CD14-positive monocyte (primary cell): ENCODE data around the gene HLA-F. TPM values are rescaled to one million over a fixed set of nuclear protein-coding genes. Genes with fewer than 3 reads are reported as not detected.

ENCODE experiments used
- DNase-seq, 3 donors: peaks; one replicate each; pipeline ENCODE4 v3.0.0-alpha.2; 2011 to 2022
- H2AFZ ChIP-seq: 2 replicates; pipeline ENCODE4 v1.6.0; 2012; ENCODE audit warnings: mild to moderate bottlenecking, low read depth, low read length, inconsistent platforms; ENCODE audit not compliant: insufficient read depth, poor library complexity, severe bottlenecking
- H3K27ac ChIP-seq, 2 donors: 1 replicate in 1 of 2; 2 replicates in 1 of 2; pipeline ENCODE4 v1.5.1; 2012 to 2013; ENCODE audit warnings: low read length in 2 of 2, control low read depth in 1 of 2, inconsistent platforms in 1 of 2, low read depth in 1 of 2, mild to moderate bottlenecking in 1 of 2
- H3K27me3 ChIP-seq, 2 donors: one replicate each; pipeline versions ENCODE4 v1.6.0 to v1.6.1; 2011 to 2013; ENCODE audit warnings: low read length in 2 of 2; ENCODE audit not compliant: control insufficient read depth in 2 of 2, insufficient read depth in 2 of 2
- H3K36me3 ChIP-seq, 2 donors: replicated peaks in 1 of 2; 1 replicate in 1 of 2; 2 replicates in 1 of 2; pipeline versions ENCODE4 v1.5.1 to v1.6.1; 2012 to 2013; ENCODE audit warnings: low read length in 2 of 2, control low read depth in 1 of 2, inconsistent platforms in 1 of 2, mild to moderate bottlenecking in 1 of 2; ENCODE audit not compliant: insufficient read depth in 2 of 2, control insufficient read depth in 1 of 2
- H3K4me1 ChIP-seq, 2 donors: 1 replicate in 1 of 2; 2 replicates in 1 of 2; pipeline versions ENCODE4 v1.5.1 to v1.6.1; 2012 to 2013; ENCODE audit warnings: low read length in 2 of 2, control low read depth in 1 of 2, inconsistent platforms in 1 of 2, mild to moderate bottlenecking in 1 of 2, moderate library complexity in 1 of 2; ENCODE audit not compliant: insufficient read depth in 2 of 2, control insufficient read depth in 1 of 2
- H3K4me2 ChIP-seq: replicated peaks from 2 replicates; pipeline ENCODE3; 2012; ENCODE audit warnings: low read length, moderate library complexity, mild to moderate bottlenecking; ENCODE audit not compliant: poor library complexity, severe bottlenecking; ENCODE audit errors: extremely low read depth
- H3K4me3 ChIP-seq, 3 experiments: fragments of 200-600 bp in 1 of 3; sonication (generic) in 1 of 3; replicated peaks in 1 of 3; 1 replicate in 2 of 3; 2 replicates in 1 of 3; pipeline ENCODE4 v1.5.1; 2011 to 2013; ENCODE audit warnings: low read length in 3 of 3, mild to moderate bottlenecking in 3 of 3, control low read depth in 2 of 3, low read depth in 2 of 3, inconsistent platforms in 1 of 3, moderate library complexity in 1 of 3
- H3K79me2 ChIP-seq: 2 replicates; pipeline ENCODE4 v1.6.0; 2012; ENCODE audit warnings: mild to moderate bottlenecking, control low read depth, inconsistent platforms, low read length, moderate library complexity; ENCODE audit not compliant: insufficient read depth
- H3K9ac ChIP-seq: 2 replicates; pipeline ENCODE4 v1.6.0; 2017; ENCODE audit warnings: low read length, mild to moderate bottlenecking; ENCODE audit not compliant: insufficient read depth, poor library complexity, severe bottlenecking
- H3K9me3 ChIP-seq, 2 donors: replicated peaks in 1 of 2; 1 replicate in 1 of 2; 2 replicates in 1 of 2; pipeline versions ENCODE4 v1.5.1 to v1.6.1; 2012 to 2013; ENCODE audit warnings: low read length in 2 of 2, control low read depth in 1 of 2; ENCODE audit not compliant: control insufficient read depth in 1 of 2, insufficient read depth in 1 of 2
- H4K20me1 ChIP-seq: 2 replicates; pipeline ENCODE4 v1.6.0; 2012; ENCODE audit warnings: mild to moderate bottlenecking, low read length, control low read depth, moderate library complexity; ENCODE audit not compliant: insufficient read depth
- H3K27ac Mint-ChIP-seq, 7 donors: one replicate each; pipeline ENCODE4 v1.8.0; 2020; ENCODE audit warnings: mild to moderate bottlenecking in 7 of 7, mixed read lengths in 7 of 7, moderate library complexity in 6 of 7, inconsistent platforms in 2 of 7
- H3K27me3 Mint-ChIP-seq, 3 donors: one replicate each; pipeline ENCODE4 v1.8.0; 2021 to 2022; ENCODE audit warnings: low read depth in 3 of 3, mild to moderate bottlenecking in 3 of 3, mixed read lengths in 3 of 3, moderate library complexity in 3 of 3, inconsistent platforms in 1 of 3
- H3K36me3 Mint-ChIP-seq, 2 donors: one replicate each; pipeline ENCODE4 v1.8.0; 2020; ENCODE audit warnings: mixed read lengths in 2 of 2, inconsistent platforms in 1 of 2, mild to moderate bottlenecking in 1 of 2
- H3K4me1 Mint-ChIP-seq: one replicate; pipeline ENCODE4 v1.8.0; 2020; ENCODE audit warnings: mild to moderate bottlenecking, mixed read lengths
- H3K4me3 Mint-ChIP-seq, 2 donors: one replicate each; pipeline ENCODE4 v1.8.0; 2020; ENCODE audit warnings: mild to moderate bottlenecking in 2 of 2, mixed read lengths in 2 of 2, moderate library complexity in 1 of 2
- H3K9me3 Mint-ChIP-seq, 7 donors: one replicate each; pipeline ENCODE4 v1.8.0; 2020 to 2022; ENCODE audit warnings: mixed read lengths in 7 of 7, mild to moderate bottlenecking in 6 of 7, moderate library complexity in 6 of 7, inconsistent platforms in 2 of 7
- CTCF ChIP-seq: fragments of 200-600 bp; IDR thresholded peaks from one replicate; pipeline ENCODE4 v1.8.0; 2022; ENCODE audit warnings: antibody characterized with exemption, mild to moderate bottlenecking
- WGBS: methylation state at CpG from one replicate; pipeline ENCODE4 v1.1.5; 2013; ENCODE audit warnings: missing lambda C conversion rate; ENCODE audit not compliant: insufficient coverage; 5-methylcytosine and 5-hydroxymethylcytosine counted together
- intact Hi-C, 2 donors: fragments of 100-400 bp; cut with micrococcal nuclease; formaldehyde crosslinking; loops; one replicate each; pipeline versions ENCODE4 v1.15.0 to v1.15.1; 2023
- polyA plus RNA-seq, 3 donors: library from polyadenylated mRNA; depleted of rRNA in 1 of 3; unstranded in 2 of 3; stranded (reverse) in 1 of 3; fragments of 300-500 nt in 2 of 3; fragments of >200 nt in 1 of 3; fragmentation: Illumina TruSeq in 2 of 3; gene quantifications; 1 replicate in 2 of 3; 2 replicates in 1 of 3; pipeline ENCODE4 v1.2.3, GENCODE V29; 2012 to 2021

Gene HLA-F
- polyA plus RNA-seq, 3 donors = 283 to 816 (median 394) TPM

- Mint-ChIP-seq H3K27ac (peak overlapping the region; percentile 78 to 96 (median 94)), H3K9me3 (peaks cover 0 to 4% (median 0%) of the 10 kb centered on the region in 7 donors), H3K4me3 (peak overlapping the region; percentile 97 to 98), H3K4me1 (peaks cover 38% of the 10 kb centered on the region), H3K27me3 (peaks cover 4 to 9% (median 8%) of the 10 kb centered on the region in 3 donors), H3K36me3 (peaks cover 0 to 14% of the 10 kb centered on the region in 2 donors)
- H3K4me3 ChIP-seq = peak overlapping the region; percentile 62 to 98 (median 86)
- DNase-seq = peak; percentile 79 to 89 (median 87)
- peaks cover 23 to 38% of the 10 kb centered on the region in 2 donors for H3K4me1 ChIP-seq
- H3K27ac ChIP-seq = peak overlapping the region; percentile 82 to 87
- H2AFZ ChIP-seq = peak overlapping the region; percentile 98
- H3K36me3 ChIP-seq = no peaks in the 10 kb centered on the region
- H3K9me3 ChIP-seq = no peaks in the 10 kb centered on the region
- H3K79me2 ChIP-seq = peaks cover 9% of the 10 kb centered on the region
- peaks cover 0 to 6% of the 10 kb centered on the region in 2 donors for H3K27me3 ChIP-seq
- peak; percentile 98 for TF ChIP-seq CTCF
- intact Hi-C loops = loop anchor here (2.0 to 5.0 kb wide), 3 partner anchors 14 to 100 kb away; no protein-coding TSS in a partner anchor
- H3K4me2 ChIP-seq = peak overlapping the region; percentile 91
- peak overlapping the region; percentile 84 for H3K9ac ChIP-seq
- H4K20me1 ChIP-seq = peaks cover 2% of the 10 kb centered on the region
- under 1% methylated on average over 50 of the region's 64 CpGs for WGBS
These were observed 29.4 kb downstream of the HLA-F start for GRCh38 chr6:29752451-29753308.

GRCh38 chr6:29753309-29753644 lies 30.0 kb downstream of the HLA-F start:
- H3K27ac Mint-ChIP-seq = peak overlapping the region in 4 of 7 donors; percentile 87 to 96 (median 94)
- peaks cover 0 to 5% (median 2%) of the 10 kb centered on the region in 3 donors for H3K27me3 Mint-ChIP-seq
- Histone ChIP-seq H3K36me3 (no peaks in the 10 kb centered on the region), H3K4me2 (peak overlapping the region; percentile 91), H2AFZ (peak overlapping the region; percentile 98), H3K27me3 (no peaks in the 10 kb centered on the region), H3K9ac (no peak overlapping the region), H3K79me2 (peaks cover 9% of the 10 kb centered on the region), H3K9me3 (no peaks in the 10 kb centered on the region), H3K4me3 (peak overlapping the region in 2 of 3 experiments; percentile 86 to 98), H3K4me1 (peaks cover 17 to 32% of the 10 kb centered on the region in 2 donors), H4K20me1 (no peaks in the 10 kb centered on the region), H3K27ac (peak overlapping the region in 1 of 2 donors; percentile 87)
- intact Hi-C loops = loop anchor here (2.0 to 5.0 kb wide), 3 partner anchors 14 to 101 kb away; no protein-coding TSS in a partner anchor
- DNase-seq = no peak
- H3K36me3 Mint-ChIP-seq = peaks cover 0 to 14% of the 10 kb centered on the region in 2 donors
- TF ChIP-seq CTCF = peak; percentile 56
- peak overlapping the region; percentile 97 to 98 for H3K4me3 Mint-ChIP-seq
- H3K9me3 Mint-ChIP-seq = peaks cover 0 to 4% (median 0%) of the 10 kb centered on the region in 7 donors
- peaks cover 32% of the 10 kb centered on the region for H3K4me1 Mint-ChIP-seq
- no CpG with 5 or more reads among the region's 4 CpGs for WGBS
